ENCODE results near the gene PXN.

Gene PXN

DNA sequence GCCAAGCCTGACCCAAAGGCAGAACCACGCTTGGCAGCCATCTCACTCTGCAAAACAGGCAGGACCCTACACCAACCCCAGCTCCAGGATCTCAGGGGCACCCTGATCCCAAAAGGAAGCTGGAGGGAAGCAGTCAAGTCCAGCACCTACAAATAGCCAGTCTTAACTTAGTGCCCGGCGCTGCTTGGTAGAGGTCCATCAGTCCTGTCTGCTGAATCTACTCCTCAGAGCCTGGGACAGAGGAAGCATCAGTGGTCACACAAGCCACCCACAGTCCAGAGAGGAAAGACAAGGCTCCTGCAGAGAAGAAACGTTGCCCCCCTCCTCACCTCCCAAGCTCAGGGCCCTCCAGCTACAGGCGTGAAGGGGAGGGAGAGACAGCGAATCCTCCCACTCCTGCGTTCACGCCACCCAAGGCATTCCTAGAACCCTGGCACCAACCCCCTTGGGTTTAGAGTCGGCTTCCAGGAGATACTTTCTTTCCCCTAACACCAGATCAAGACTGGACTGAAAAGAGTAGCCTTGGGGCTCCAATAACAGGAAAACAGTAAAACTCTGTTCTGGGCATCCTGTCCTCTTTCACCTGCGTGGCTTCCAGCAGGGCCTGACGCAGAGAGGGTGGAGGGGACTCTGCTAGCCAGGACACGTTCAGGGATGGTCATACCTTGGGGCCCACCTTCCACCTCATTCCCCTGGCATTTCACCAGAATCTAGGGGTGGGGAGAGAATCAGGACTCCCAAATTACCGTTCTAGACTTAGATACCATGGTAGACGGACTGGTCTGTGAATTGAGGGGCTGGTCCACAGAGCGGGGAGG lies 1.2 kb downstream of the PXN start:
- TF ChIP-seq ZC3H10 (CRISPR knock-in tag; IDR thresholded peaks at IDR 0.05) (no peak), ZNF565 (CRISPR knock-in tag; conservative IDR thresholded peaks at IDR 0.05; ENCODE audit: low read depth) (no peak), TCF4 (CRISPR knock-in tag; IDR thresholded peaks at IDR 0.05; ENCODE audit: borderline replicate concordance) (no peak), BACH2 (CRISPR knock-in tag; IDR thresholded peaks at IDR 0.05; ENCODE audit: borderline replicate concordance) (no peak), SNAI2 (CRISPR knock-in tag; IDR thresholded peaks at IDR 0.05) (no peak), ESRRG (CRISPR knock-in tag; IDR thresholded peaks at IDR 0.05) (no peak)
- TF ChIP-seq, protein P1, sequence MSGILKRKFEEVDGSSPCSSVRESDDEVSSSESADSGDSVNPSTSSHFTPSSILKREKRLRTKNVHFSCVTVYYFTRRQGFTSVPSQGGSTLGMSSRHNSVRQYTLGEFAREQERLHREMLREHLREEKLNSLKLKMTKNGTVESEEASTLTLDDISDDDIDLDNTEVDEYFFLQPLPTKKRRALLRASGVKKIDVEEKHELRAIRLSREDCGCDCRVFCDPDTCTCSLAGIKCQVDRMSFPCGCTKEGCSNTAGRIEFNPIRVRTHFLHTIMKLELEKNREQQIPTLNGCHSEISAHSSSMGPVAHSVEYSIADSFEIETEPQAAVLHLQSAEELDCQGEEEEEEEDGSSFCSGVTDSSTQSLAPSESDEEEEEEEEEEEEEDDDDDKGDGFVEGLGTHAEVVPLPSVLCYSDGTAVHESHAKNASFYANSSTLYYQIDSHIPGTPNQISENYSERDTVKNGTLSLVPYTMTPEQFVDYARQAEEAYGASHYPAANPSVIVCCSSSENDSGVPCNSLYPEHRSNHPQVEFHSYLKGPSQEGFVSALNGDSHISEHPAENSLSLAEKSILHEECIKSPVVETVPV (CRISPR knock-in tag; IDR thresholded peaks at IDR 0.05) = no peak
- TF ChIP-seq, protein P2, sequence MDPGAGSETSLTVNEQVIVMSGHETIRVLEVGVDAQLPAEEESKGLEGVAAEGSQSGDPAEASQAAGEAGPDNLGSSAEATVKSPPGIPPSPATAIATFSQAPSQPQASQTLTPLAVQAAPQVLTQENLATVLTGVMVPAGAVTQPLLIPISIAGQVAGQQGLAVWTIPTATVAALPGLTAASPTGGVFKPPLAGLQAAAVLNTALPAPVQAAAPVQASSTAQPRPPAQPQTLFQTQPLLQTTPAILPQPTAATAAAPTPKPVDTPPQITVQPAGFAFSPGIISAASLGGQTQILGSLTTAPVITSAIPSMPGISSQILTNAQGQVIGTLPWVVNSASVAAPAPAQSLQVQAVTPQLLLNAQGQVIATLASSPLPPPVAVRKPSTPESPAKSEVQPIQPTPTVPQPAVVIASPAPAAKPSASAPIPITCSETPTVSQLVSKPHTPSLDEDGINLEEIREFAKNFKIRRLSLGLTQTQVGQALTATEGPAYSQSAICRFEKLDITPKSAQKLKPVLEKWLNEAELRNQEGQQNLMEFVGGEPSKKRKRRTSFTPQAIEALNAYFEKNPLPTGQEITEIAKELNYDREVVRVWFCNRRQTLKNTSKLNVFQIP (CRISPR knock-in tag; IDR thresholded peaks at IDR 0.05; ENCODE audit: borderline replicate concordance, low read depth) = no peak
- ATAC-seq = peak; percentile 35

DNA sequence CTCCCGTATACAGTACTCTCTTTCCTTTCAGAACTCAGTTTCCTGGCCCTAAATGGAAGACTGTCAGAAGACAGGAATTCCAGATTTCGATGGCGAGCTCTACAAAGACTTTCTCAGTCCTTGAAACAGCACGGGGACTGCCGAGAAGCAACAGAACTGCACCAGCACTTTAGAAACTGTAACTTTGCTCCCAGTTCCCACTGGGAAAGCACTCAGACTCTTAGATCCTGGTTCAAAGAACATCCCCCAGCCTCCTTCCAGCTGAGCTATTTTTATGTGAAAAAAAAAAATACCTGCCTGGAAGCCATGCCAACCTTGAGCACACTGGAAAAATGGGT lies 1.8 kb downstream of the PXN start:
- ATAC-seq = no peak
- TF ChIP-seq, protein P2 (CRISPR knock-in tag; IDR thresholded peaks at IDR 0.05; ENCODE audit: borderline replicate concordance, low read depth) = no peak
- TF ChIP-seq, protein P3, sequence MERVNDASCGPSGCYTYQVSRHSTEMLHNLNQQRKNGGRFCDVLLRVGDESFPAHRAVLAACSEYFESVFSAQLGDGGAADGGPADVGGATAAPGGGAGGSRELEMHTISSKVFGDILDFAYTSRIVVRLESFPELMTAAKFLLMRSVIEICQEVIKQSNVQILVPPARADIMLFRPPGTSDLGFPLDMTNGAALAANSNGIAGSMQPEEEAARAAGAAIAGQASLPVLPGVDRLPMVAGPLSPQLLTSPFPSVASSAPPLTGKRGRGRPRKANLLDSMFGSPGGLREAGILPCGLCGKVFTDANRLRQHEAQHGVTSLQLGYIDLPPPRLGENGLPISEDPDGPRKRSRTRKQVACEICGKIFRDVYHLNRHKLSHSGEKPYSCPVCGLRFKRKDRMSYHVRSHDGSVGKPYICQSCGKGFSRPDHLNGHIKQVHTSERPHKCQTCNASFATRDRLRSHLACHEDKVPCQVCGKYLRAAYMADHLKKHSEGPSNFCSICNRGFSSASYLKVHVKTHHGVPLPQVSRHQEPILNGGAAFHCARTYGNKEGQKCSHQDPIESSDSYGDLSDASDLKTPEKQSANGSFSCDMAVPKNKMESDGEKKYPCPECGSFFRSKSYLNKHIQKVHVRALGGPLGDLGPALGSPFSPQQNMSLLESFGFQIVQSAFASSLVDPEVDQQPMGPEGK (CRISPR knock-in tag; IDR thresholded peaks at IDR 0.05; ENCODE audit: borderline replicate concordance) = no peak
- TF ChIP-seq TOX (CRISPR knock-in tag; IDR thresholded peaks at IDR 0.05; ENCODE audit: borderline replicate concordance) = no peak
- TF ChIP-seq ZFP3 (CRISPR knock-in tag; IDR thresholded peaks at IDR 0.05) = no peak
- no peak for TF ChIP-seq ZNF8 (CRISPR knock-in tag; IDR thresholded peaks at IDR 0.05)
- TF ChIP-seq RARB (CRISPR knock-in tag; IDR thresholded peaks at IDR 0.05) = no peak
- TF ChIP-seq ZC3H10 (CRISPR knock-in tag; IDR thresholded peaks at IDR 0.05) = no peak
- no peak for TF ChIP-seq SNAI2 (CRISPR knock-in tag; IDR thresholded peaks at IDR 0.05)
- TF ChIP-seq, protein P1 (CRISPR knock-in tag; IDR thresholded peaks at IDR 0.05) = no peak
- TF ChIP-seq ZNF565 (CRISPR knock-in tag; conservative IDR thresholded peaks at IDR 0.05; ENCODE audit: low read depth) = no peak
- no peak for TF ChIP-seq ZFP30 (CRISPR knock-in tag; IDR thresholded peaks at IDR 0.05)

DNA sequence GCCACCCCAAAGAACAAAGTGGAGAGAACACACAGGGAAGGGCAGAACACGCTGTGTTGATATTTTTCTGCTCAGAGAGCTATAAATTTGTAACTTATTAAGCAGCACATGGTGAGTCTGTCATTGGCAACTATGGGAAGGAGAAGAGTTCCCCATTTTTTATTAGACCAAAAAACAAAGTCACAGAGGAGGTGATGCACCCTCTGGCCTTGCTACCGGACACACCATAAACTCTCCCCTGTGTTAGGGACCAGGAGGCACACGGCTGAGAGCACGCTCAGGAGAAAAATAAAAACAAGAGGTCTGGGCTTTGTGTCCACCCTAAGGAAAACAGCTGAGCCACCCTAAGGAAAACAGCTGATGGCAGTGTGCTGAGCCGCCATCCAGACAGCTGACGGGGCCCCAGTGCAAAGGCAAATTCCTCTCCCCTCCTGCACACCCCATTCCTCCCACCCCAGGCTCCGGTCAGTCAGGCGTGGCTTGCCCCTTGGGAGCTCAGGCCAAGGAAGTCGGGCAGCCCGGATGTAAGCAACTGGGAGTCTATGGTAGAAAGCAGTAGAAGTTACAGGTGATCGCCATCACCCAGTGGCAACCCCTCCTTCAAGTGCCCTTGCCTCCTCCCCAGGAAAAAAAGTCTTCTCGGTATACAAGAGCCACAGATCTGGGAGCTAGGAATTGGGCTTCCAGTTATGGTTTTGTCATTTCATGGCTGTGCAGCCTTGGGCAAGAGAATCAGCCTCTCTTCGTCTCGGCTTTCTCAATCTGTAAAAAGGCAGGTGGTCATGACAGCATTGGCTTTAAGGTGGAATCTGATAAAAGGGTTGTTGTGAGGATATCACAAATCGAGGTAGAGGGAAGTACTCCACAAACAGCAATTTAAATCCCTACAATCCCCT lies 2.4 kb downstream of the PXN start:
- peak; percentile 5 for ATAC-seq
- TF ChIP-seq TCF4 (CRISPR knock-in tag; IDR thresholded peaks at IDR 0.05; ENCODE audit: borderline replicate concordance) (no peak), OSR1 (CRISPR knock-in tag; IDR thresholded peaks at IDR 0.05) (no peak), ZNF565 (CRISPR knock-in tag; conservative IDR thresholded peaks at IDR 0.05; ENCODE audit: low read depth) (no peak), TOX (CRISPR knock-in tag; IDR thresholded peaks at IDR 0.05; ENCODE audit: borderline replicate concordance) (no peak), CSDC2 (CRISPR knock-in tag; IDR thresholded peaks at IDR 0.05) (no peak), GLIS3 (CRISPR knock-in tag; IDR thresholded peaks at IDR 0.05) (no peak)
- TF ChIP-seq, protein P3 (CRISPR knock-in tag; IDR thresholded peaks at IDR 0.05; ENCODE audit: borderline replicate concordance) = no peak
- TF ChIP-seq, protein P2 (CRISPR knock-in tag; IDR thresholded peaks at IDR 0.05; ENCODE audit: borderline replicate concordance, low read depth) = no peak
- TF ChIP-seq, protein P4, sequence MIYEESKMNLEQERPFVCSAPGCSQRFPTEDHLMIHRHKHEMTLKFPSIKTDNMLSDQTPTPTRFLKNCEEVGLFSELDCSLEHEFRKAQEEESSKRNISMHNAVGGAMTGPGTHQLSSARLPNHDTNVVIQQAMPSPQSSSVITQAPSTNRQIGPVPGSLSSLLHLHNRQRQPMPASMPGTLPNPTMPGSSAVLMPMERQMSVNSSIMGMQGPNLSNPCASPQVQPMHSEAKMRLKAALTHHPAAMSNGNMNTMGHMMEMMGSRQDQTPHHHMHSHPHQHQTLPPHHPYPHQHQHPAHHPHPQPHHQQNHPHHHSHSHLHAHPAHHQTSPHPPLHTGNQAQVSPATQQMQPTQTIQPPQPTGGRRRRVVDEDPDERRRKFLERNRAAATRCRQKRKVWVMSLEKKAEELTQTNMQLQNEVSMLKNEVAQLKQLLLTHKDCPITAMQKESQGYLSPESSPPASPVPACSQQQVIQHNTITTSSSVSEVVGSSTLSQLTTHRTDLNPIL (CRISPR knock-in tag; IDR thresholded peaks at IDR 0.05; ENCODE audit: low read depth) = no peak
- TF ChIP-seq, protein P1 (CRISPR knock-in tag; IDR thresholded peaks at IDR 0.05) = no peak

Measured in SK-N-SH treated with all-trans-retinoic acid at 6 μM for 48 hours (cell line).